Thoracic aorta (tissue), 2 donors: Measurements from ENCODE around the gene TMEM31. TPM values are rescaled to one million over a fixed set of nuclear protein-coding genes. Genes with fewer than 3 reads are reported as not detected.

Source experiments
- ATAC-seq: fragments of 150-250 bp; one replicate; pipeline ENCODE4 v1.8.0; 2017; ENCODE audit warnings: low read depth; ENCODE audit not compliant: insufficient number of reproducible peaks, low FRiP score
- DNase-seq: peaks from one replicate; pipeline ENCODE4 v3.0.0-alpha.2; 2020; ENCODE audit warnings: low spot score
- H3K27ac ChIP-seq, 2 donors: fragments of 200-600 bp; sonication (generic); 1 replicate in 1 of 2; 2 replicates in 1 of 2; pipeline ENCODE4 v1.5.1; 2016; ENCODE audit warnings: mild to moderate bottlenecking in 2 of 2, moderate library complexity in 2 of 2
- H3K27me3 ChIP-seq: fragments of 200-600 bp; sonication (generic); replicated peaks from 2 replicates; pipeline ENCODE4 v1.6.0; 2016; ENCODE audit warnings: mild to moderate bottlenecking; ENCODE audit not compliant: insufficient read depth
- H3K36me3 ChIP-seq: fragments of 200-600 bp; sonication (generic); one replicate; pipeline ENCODE4 v1.5.1; 2016
- H3K4me1 ChIP-seq, 2 donors: fragments of 200-600 bp; sonication (generic); 1 replicate in 1 of 2; 2 replicates in 1 of 2; pipeline versions ENCODE4 v1.5.1 to v1.6.0; 2016; ENCODE audit warnings: low read depth in 2 of 2, mild to moderate bottlenecking in 1 of 2; ENCODE audit not compliant: control insufficient read depth in 1 of 2
- H3K4me3 ChIP-seq: fragments of 200-600 bp; sonication (generic); 2 replicates; pipeline ENCODE4 v1.5.1; 2016; ENCODE audit warnings: mild to moderate bottlenecking
- H3K9me3 ChIP-seq: fragments of 200-600 bp; sonication (generic); 2 replicates; pipeline ENCODE4 v1.5.1; 2016
- CTCF ChIP-seq: fragments of 200-600 bp; sonication (generic); IDR thresholded peaks from one replicate; pipeline ENCODE4 v1.5.1; 2019; ENCODE audit warnings: antibody characterized with exemption
- total RNA-seq, 2 donors: library from RNA; depleted of rRNA; stranded (reverse); fragments of >200 nt; gene quantifications; one replicate each; pipeline versions ENCODE4 v1.1.0 to v1.2.3, GENCODE V29; 2016

The TMEM31 gene
- total RNA-seq, 2 donors from 2014 or later, result not detected

DNA sequence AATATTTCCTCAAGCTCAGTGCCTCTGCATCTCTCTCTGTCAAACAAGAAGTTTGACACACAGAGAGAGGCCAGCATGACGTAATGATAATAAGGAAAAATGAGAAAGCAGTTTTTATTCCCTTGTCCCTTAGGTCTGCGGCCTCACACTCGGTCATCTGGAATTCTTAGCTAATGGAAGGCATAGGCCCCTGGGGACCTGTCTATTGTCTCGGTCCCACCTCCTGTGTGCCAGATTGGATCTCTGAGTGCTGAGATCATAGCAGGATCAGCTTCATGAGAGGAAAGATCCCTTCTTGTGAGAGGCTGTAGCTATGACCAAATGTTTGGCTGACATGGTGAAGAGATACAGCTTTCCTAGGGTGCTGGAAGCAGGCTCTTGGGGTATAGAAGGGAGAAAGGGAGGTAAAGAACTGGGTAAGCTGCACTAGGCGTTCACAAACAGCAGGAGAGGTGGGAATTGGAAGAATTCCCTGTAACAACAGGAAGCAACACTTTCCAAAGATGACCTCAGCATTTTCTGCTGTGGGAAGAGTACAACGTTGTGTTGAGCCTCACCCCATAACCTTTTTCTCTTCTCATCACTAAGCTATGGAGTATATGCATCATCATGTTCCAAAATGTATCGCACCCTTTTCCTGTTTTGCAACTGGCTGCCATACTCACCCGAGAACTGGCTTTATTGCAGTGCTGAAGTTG is 20.2 kb downstream of the TMEM31 start:
- H3K27me3 ChIP-seq, result no peaks in the 10 kb centered on the region
- no peaks in the 10 kb centered on the region for H3K36me3 ChIP-seq
- peaks cover 0 to 15% of the 10 kb centered on the region in 2 donors for H3K4me1 ChIP-seq
- H3K9me3 ChIP-seq, result no peaks in the 10 kb centered on the region
- ATAC-seq, result no peak
- no peak overlapping the region for H3K4me3 ChIP-seq
- H3K27ac ChIP-seq, result peak overlapping the region in 1 of 2 donors; percentile 64
- no peak for DNase-seq
- TF ChIP-seq CTCF, result no peak

- DNase-seq (no peak), ATAC-seq (no peak)
- no peak overlapping the region for H3K4me3 ChIP-seq
- no peaks in the 10 kb centered on the region for H3K36me3 ChIP-seq
- H3K27me3 ChIP-seq, result no peaks in the 10 kb centered on the region
- no peak for TF ChIP-seq CTCF
- H3K9me3 ChIP-seq, result no peaks in the 10 kb centered on the region
- H3K4me1 ChIP-seq, result peaks cover 0 to 15% of the 10 kb centered on the region in 2 donors
- H3K27ac ChIP-seq, result no peak overlapping the region
Measured at GRCh38 chrX:103733017-103733416, 22.3 kb downstream of the TMEM31 start.

GRCh38 chrX:103734125-103734760 is 23.5 kb downstream of the TMEM31 start:
- DNase-seq (no peak), ATAC-seq (no peak)
- no peaks in the 10 kb centered on the region for H3K36me3 ChIP-seq
- H3K4me3 ChIP-seq, result no peak overlapping the region
- no peak overlapping the region for H3K27ac ChIP-seq
- H3K4me1 ChIP-seq, result peaks cover 0 to 15% of the 10 kb centered on the region in 2 donors
- H3K27me3 ChIP-seq, result no peaks in the 10 kb centered on the region
- no peaks in the 10 kb centered on the region for H3K9me3 ChIP-seq
- TF ChIP-seq CTCF, result no peak

GRCh38 chrX:103737696-103738095 is 27.0 kb downstream of the TMEM31 start:
- no peak overlapping the region for H3K27ac ChIP-seq

More at GRCh38 chrX:103737696-103738095, 27.0 kb downstream of the TMEM31 start:
- Histone ChIP-seq H3K9me3 (no peaks in the 10 kb centered on the region), H3K4me1 (no peaks in the 10 kb centered on the region), H3K36me3 (no peaks in the 10 kb centered on the region), H3K27me3 (no peaks in the 10 kb centered on the region), H3K4me3 (no peak overlapping the region)
- ATAC-seq (no peak), DNase-seq (no peak)
- TF ChIP-seq CTCF, result no peak
